ENCODE measurements around the gene MTHFD1L. TPM values are rescaled to one million over a fixed set of nuclear protein-coding genes. Genes with fewer than 3 reads are reported as not detected.

The MTHFD1L gene
- total and polyA plus RNA-seq, 10 donors = 6.7 to 32.1 (median 13.1) TPM

DNA sequence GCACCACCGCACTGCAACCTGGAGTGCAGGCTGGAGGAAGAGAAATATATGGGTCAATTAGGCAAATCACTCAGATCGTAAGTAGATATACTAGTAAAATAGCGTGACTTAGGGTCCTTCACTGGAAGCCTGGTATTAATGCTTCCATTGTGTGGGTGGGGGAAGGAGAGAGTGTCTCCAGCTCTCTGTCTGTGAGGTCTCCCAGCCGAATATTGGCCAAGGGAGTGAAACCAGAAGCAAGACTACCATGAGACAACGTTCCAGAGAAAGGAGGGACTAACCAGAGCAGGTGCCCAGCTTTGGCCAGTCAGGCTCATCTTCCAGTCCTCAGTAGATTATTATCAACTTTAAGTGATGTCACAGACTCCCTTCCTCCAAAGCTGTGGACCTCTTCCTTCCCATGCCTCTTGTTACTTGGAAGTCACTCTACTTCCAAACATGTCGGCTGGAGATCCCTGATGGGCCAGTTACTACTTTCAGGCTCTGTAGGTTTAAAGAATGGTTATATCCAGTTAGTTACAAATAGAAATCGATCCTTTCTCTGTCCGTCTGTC lies 28.8 kb downstream of the MTHFD1L start:
- H3K4me1 ChIP-seq = peaks cover 0 to 41% (median 18%) of the 10 kb centered on the region in 6 donors
- no peaks in the 10 kb centered on the region for H3K9me3 ChIP-seq
- no peak overlapping the region for H3K27ac ChIP-seq
- intact Hi-C loops (cut with DNase I; ENCODE audit: low total_unique reads) = loop anchor here (10.0 kb wide), 1 partner anchor 111 kb away; no protein-coding TSS in a partner anchor
- TF ChIP-seq POLR2AphosphoS5 (IDR thresholded peaks at IDR 0.05) (no peak), POLR2A (IDR thresholded peaks at IDR 0.05) (no peak)
- TF ChIP-seq, protein P1, sequence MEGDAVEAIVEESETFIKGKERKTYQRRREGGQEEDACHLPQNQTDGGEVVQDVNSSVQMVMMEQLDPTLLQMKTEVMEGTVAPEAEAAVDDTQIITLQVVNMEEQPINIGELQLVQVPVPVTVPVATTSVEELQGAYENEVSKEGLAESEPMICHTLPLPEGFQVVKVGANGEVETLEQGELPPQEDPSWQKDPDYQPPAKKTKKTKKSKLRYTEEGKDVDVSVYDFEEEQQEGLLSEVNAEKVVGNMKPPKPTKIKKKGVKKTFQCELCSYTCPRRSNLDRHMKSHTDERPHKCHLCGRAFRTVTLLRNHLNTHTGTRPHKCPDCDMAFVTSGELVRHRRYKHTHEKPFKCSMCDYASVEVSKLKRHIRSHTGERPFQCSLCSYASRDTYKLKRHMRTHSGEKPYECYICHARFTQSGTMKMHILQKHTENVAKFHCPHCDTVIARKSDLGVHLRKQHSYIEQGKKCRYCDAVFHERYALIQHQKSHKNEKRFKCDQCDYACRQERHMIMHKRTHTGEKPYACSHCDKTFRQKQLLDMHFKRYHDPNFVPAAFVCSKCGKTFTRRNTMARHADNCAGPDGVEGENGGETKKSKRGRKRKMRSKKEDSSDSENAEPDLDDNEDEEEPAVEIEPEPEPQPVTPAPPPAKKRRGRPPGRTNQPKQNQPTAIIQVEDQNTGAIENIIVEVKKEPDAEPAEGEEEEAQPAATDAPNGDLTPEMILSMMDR (IDR thresholded peaks at IDR 0.05 in 8 of 11, conservative IDR thresholded peaks at IDR 0.05 in 3 of 11) = no peak
- no peak for DNase-seq
- H3K27me3 ChIP-seq (replicated peaks in 1 of 7) = no peaks in the 10 kb centered on the region
- H3K4me3 ChIP-seq = no peak overlapping the region
- peaks cover 0 to 25% (median 2%) of the 10 kb centered on the region in 6 donors for H3K36me3 ChIP-seq
- WGBS, 5 donors = 89 to 94% (median 93%) methylated on average over 8 of the region's 8 CpGs

DNA sequence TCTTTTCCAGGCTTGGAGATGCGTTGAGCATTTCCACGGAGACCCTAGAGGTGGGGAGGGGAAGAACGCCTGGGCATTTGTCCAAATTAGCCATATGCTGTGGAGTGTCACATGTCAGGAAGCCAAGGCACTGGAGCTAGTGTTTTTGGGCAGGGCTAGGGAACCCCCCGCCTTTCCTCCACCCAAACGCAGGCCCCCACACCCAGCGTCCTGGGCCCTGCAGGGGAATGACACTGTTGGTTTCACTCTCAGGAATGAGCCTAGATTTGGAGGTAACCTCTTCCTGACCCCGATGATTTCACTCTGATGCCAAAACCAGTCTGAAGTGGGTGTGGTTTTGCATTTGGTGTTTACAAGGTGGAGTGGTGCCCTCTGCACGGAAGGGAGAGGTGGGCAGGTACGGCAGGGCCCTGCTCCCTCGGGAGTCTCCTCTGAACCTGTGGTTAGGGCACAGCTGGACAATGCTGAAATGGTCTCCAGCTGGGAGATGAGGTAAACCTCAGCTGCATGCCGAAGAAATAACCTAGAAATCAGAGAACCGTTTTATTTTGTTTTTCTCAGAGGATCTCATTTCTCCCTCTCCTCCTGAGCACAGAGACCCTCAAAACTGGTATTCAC lies 29.5 kb downstream of the MTHFD1L start:
- TF ChIP-seq POLR2A (IDR thresholded peaks at IDR 0.05) (no peak), POLR2AphosphoS5 (IDR thresholded peaks at IDR 0.05) (no peak)
- TF ChIP-seq, protein P1 (IDR thresholded peaks at IDR 0.05 in 8 of 11, conservative IDR thresholded peaks at IDR 0.05 in 3 of 11) = no peak
- Histone ChIP-seq H3K27me3 (replicated peaks in 1 of 7) (no peaks in the 10 kb centered on the region), H3K27ac (no peak overlapping the region), H3K36me3 (peaks cover 0 to 18% (median 0%) of the 10 kb centered on the region in 6 donors), H3K4me3 (no peak overlapping the region), H3K4me1 (peaks cover 0 to 41% (median 18%) of the 10 kb centered on the region in 6 donors), H3K9me3 (no peaks in the 10 kb centered on the region)
- WGBS, 5 donors = 46 to 62% (median 53%) methylated on average over 12 of the region's 12 CpGs
- intact Hi-C loops (cut with DNase I; ENCODE audit: low total_unique reads) = loop anchor here (10.0 kb wide), 1 partner anchor 110 kb away; no protein-coding TSS in a partner anchor
- no peak for DNase-seq

DNA sequence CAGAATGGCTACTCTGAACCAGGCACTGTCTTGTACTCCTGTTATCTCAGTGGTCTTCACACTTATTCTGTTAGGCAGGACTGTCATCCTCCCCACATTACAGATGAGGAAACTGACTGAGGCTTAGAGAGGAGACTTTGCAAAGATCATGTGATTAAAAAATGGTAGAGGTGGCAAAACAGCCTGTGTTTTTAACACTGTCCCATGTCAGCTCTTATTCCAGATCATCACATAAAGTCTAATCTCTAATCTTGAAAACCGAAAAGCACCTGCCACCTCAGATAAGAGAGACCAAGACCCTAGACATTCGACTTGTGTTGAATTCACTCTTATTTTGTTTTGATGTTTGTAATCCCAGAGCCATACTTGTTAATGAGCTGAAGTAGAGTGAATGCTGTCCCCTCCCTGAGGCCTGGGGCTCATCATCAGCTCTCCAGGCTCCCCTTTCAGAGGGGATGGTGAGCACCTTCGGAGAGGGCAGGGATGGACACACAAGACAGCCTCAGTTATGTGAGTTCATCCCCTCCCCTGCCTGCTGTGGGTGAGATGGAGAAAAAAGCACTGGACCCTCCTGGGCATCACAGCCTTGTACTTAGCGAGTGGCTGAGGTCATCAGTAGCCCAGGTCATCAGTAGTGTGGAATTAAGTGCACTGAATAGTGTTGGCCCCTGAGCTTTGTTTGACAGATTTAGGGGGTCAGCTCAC lies 30.6 kb downstream of the MTHFD1L start:
- H3K27me3 ChIP-seq (replicated peaks in 1 of 7) = no peaks in the 10 kb centered on the region
- intact Hi-C loops (cut with DNase I; ENCODE audit: low total_unique reads) = loop anchor here (10.0 kb wide), 1 partner anchor 109 kb away; no protein-coding TSS in a partner anchor
- H3K36me3 ChIP-seq = peaks cover 0 to 16% (median 0%) of the 10 kb centered on the region in 6 donors
- no peak for TF ChIP-seq POLR2AphosphoS5 (IDR thresholded peaks at IDR 0.05)
- TF ChIP-seq, protein P1 (IDR thresholded peaks at IDR 0.05 in 8 of 11, conservative IDR thresholded peaks at IDR 0.05 in 3 of 11) = no peak
- no peak for TF ChIP-seq POLR2A (IDR thresholded peaks at IDR 0.05)
- H3K4me1 ChIP-seq = peaks cover 0 to 41% (median 18%) of the 10 kb centered on the region in 6 donors
- H3K27ac ChIP-seq = no peak overlapping the region
- H3K9me3 ChIP-seq = no peaks in the 10 kb centered on the region
- no peak overlapping the region for H3K4me3 ChIP-seq
- DNase-seq = no peak
- 65 to 71% (median 70%) methylated on average over 4 of the region's 4 CpGs for WGBS, 5 donors
